HG02884 (cell line): ENCODE results near the gene CGNL1.

Source experiments
- ATAC-seq: cut with Tn5 transposase; IDR thresholded peaks from one replicate; pipeline ENCODE4 v1.9.1; 2021; ENCODE audit warnings: mild to moderate bottlenecking, moderate library complexity; ENCODE audit not compliant: unreplicated experiment

The CGNL1 gene

DNA sequence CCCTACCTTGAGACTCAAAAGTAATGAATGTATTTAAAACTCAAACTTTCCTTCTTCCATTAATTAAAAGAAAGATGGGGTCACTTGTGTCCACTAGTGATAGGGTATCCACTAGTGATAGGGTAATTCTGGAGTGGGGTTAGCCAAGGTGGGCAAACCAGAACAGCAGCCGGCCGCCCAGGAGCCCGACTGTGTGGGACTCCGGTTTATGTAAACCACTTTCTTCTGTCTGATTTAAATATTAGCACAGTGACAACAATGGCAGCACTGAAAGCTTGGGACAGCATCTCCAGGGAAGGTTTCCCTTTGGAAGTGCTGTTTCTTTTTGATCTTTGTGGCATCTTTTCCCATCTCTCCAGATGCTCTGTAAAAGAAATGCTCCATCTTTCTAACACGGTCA is 216.1 kb downstream of the CGNL1 start:
- no peak for ATAC-seq

- ATAC-seq = no peak
Measured at GRCh38 chr15:57592836-57593420, 216.6 kb downstream of the CGNL1 start.

DNA sequence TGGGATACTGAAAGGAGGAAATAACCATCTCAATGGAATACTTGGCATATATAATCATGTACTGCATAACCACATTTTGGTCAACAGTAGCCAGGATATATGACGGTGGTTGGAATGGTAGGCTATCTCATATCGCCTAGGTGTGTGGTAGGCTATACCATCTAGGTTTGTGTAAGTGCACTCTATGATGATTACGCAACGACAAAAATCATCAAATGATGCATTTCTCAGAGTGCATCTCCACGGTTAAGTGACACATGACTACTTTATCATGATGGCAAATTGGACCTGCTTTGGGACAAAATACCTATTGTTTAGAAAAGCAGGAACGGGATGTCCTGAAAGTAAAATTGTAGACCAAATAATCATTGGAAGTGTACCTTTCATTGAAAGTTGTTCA is 218.2 kb downstream of the CGNL1 start:
- no peak for ATAC-seq

GRCh38 chr15:57595011-57595866 is 218.9 kb downstream of the CGNL1 start:
- ATAC-seq = no peak

DNA sequence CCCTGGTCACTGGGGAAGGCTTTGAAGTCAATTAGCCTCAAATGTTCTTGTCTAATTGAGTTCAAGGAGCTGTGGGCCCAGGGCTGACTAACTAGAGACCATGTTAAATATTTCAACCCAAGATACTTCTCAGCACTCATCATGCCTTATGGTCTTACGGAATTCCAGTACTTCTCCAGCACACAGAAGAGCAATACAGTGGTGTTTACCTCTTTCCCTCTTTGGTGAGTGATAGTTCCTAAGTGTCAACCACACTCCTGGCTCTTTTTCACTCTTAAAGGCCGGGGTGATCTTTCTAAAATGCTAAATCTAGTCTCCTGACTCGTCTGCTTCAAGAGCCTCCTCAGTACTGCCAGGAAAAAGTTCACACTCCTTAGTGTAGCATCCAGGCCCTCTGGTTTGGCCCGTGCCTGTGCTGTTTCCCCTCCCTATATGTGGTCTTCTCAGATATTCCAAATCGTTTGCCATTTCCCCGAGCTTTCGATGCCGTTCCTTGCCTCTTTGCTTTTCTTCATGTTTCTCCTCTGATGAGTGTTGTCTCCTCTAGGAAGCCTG is 220.1 kb downstream of the CGNL1 start:
- ATAC-seq = no peak

- ATAC-seq = no peak
Measured at GRCh38 chr15:57596978-57597377, 220.7 kb downstream of the CGNL1 start.

DNA sequence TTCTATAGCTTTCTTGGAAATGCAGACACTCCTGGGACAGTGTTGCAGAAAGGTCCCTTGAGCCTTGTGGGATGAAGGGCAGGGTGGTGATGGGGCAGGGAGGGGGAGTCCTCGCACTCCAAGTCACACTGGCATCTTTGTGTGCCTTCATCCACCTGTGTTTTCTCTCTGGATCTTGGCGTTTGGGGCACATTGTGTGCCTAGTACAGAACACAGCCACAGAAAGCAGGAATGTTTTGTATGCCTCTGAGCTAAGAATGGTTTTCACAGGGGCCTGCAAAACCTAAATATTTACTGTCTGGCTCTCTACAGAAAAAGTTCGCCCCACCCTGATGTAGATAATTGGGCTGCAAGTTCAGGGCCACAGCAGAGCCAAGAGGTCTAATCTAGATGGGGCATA is 221.1 kb downstream of the CGNL1 start:
- no peak for ATAC-seq

DNA sequence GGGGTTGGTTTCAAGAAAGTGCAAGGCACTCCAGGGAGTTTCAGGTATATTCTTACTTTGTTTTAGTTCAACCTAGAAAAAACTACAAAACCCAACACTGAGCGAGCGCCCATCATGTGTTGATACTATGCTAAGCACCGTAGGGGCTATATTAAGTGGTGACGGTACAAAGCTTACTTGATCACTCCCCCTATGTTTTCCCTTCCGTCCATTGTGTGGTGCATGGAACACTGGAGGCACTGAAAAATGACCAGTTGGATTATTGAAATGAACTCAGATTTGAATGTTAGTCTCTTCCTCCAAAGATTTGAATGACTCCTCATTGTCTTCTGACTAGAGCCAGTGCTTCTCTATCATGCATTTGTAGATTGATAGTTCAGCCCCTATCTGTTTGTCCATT is 222.0 kb downstream of the CGNL1 start:
- ATAC-seq = no peak

DNA sequence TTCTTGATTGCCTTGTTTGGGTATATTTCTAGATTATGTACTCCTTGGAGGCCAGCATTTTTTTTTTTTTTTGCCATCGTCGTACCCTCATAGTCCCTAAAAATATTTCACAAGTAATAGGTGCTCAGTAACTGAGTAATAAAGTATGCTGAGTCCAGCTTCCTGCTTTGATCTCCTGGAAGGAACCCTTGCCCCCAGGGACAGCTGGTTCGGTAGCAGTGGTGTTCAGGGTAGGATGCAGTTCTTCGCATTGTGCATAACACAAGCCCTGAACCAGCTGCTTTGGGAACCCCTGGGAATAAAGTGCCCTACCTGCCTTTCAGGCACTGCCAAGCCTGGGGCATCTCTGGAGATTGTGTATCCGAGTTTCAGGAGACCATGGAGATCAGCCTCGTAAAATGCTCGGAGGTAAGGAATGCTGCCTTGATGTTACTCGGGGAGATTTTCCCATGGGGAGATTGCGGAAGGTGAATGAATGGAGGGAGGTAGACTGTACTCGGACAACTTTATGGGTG is 223.0 kb downstream of the CGNL1 start:
- ATAC-seq = no peak

DNA sequence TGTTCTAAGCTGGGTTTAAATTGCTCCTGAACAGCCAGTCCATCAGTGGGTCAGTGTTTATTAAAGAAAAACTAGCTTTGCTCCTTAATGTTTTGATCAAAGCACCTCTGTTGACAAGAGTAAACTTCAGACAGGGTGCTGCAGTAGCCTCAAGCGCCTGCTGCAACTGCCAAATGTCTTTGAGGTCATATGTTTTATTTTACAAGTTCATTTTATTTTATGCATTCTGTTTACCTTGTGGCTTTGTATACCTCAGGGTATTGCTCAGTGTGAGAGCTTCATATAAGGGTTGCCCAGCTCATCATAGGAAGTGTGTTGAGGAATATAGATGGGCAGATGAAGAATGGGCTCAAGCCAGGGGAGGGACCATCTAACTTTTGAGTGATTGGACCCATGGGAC is 223.9 kb downstream of the CGNL1 start:
- ATAC-seq = no peak
